ENCODE data around the gene PEX11B.
"Not testable (repeated sequence)": the region's sequence is repeated elsewhere in the genome, so short reads cannot be mapped to it uniquely, and the experiment has no call there.

The PEX11B gene

GRCh38 chr1:145922266-145922665, 3.7 kb upstream of the PEX11B start:
- Histone ChIP-seq H3K27me3 (ENCODE audit: insufficient read depth, insufficient read length) (peaks cover 12% of the 10 kb centered on the region), H3K9me3 (ENCODE audit: insufficient read depth, low read length) (no peaks in the 10 kb centered on the region), H3K36me3 (ENCODE audit: insufficient read depth, insufficient read length, low read length) (peaks cover 44% of the 10 kb centered on the region), H3K4me3 (ENCODE audit: insufficient read length, low read depth) (no peak overlapping the region), H3K9ac (ENCODE audit: insufficient read length, low read depth) (no peak overlapping the region), H3K4me1 (ENCODE audit: insufficient read depth, insufficient read length) (peaks cover 13% of the 10 kb centered on the region)
- TF ChIP-seq ZNF274 (IDR thresholded peaks at IDR 0.05; ENCODE audit: low read depth, low read length) (no peak), SUZ12 (IDR thresholded peaks at IDR 0.05; ENCODE audit: extremely low read depth, insufficient read depth, insufficient read length) (no peak), YY1 (IDR thresholded peaks at IDR 0.05; ENCODE audit: insufficient read depth, insufficient read length) (no peak)
- no peak for DNase-seq (ENCODE audit: low read depth, low spot score)

- H3K4me1 ChIP-seq (ENCODE audit: insufficient read depth, insufficient read length) = peaks cover 13% of the 10 kb centered on the region
- peaks cover 34% of the 10 kb centered on the region for H3K36me3 ChIP-seq (ENCODE audit: insufficient read depth, insufficient read length, low read length)
- H3K27me3 ChIP-seq (ENCODE audit: insufficient read depth, insufficient read length) = peaks cover 12% of the 10 kb centered on the region
- not testable (repeated sequence) for H3K9me3 ChIP-seq (ENCODE audit: insufficient read depth, low read length); DNase-seq (ENCODE audit: low read depth, low spot score); H3K4me3 ChIP-seq (ENCODE audit: insufficient read length, low read depth); H3K9ac ChIP-seq (ENCODE audit: insufficient read length, low read depth)
These were observed 1.8 kb upstream of the PEX11B start for GRCh38 chr1:145920297-145920696.

GRCh38 chr1:145918992-145919939, 749 bp upstream of the PEX11B start:
- peak overlapping the region; percentile 79 for H3K4me3 ChIP-seq (ENCODE audit: insufficient read length, low read depth)
- H3K4me1 ChIP-seq (ENCODE audit: insufficient read depth, insufficient read length) = peaks cover 13% of the 10 kb centered on the region
- TF ChIP-seq YY1 (IDR thresholded peaks at IDR 0.05; ENCODE audit: insufficient read depth, insufficient read length) = no peak
- no peak for TF ChIP-seq SUZ12 (IDR thresholded peaks at IDR 0.05; ENCODE audit: extremely low read depth, insufficient read depth, insufficient read length)
- TF ChIP-seq ZNF274 (IDR thresholded peaks at IDR 0.05; ENCODE audit: low read depth, low read length) = no peak
- no peak for DNase-seq (ENCODE audit: low read depth, low spot score)
- peak overlapping the region; percentile 85 for H3K9ac ChIP-seq (ENCODE audit: insufficient read length, low read depth)
- peaks cover 35% of the 10 kb centered on the region for H3K36me3 ChIP-seq (ENCODE audit: insufficient read depth, insufficient read length, low read length)
- peaks cover 12% of the 10 kb centered on the region for H3K27me3 ChIP-seq (ENCODE audit: insufficient read depth, insufficient read length)
- H3K9me3 ChIP-seq (ENCODE audit: insufficient read depth, low read length) = no peaks in the 10 kb centered on the region

GRCh38 chr1:145917595-145917994, 922 bp downstream of the PEX11B start:
- DNase-seq (ENCODE audit: low read depth, low spot score) = no peak
- TF ChIP-seq ZNF274 (IDR thresholded peaks at IDR 0.05; ENCODE audit: low read depth, low read length) (no peak), YY1 (IDR thresholded peaks at IDR 0.05; ENCODE audit: insufficient read depth, insufficient read length) (no peak), SUZ12 (IDR thresholded peaks at IDR 0.05; ENCODE audit: extremely low read depth, insufficient read depth, insufficient read length) (no peak)
- peaks cover 12% of the 10 kb centered on the region for H3K27me3 ChIP-seq (ENCODE audit: insufficient read depth, insufficient read length)
- H3K9ac ChIP-seq (ENCODE audit: insufficient read length, low read depth) = peak overlapping the region; percentile 85
- peaks cover 13% of the 10 kb centered on the region for H3K4me1 ChIP-seq (ENCODE audit: insufficient read depth, insufficient read length)
- H3K36me3 ChIP-seq (ENCODE audit: insufficient read depth, insufficient read length, low read length) = peaks cover 21% of the 10 kb centered on the region
- no peaks in the 10 kb centered on the region for H3K9me3 ChIP-seq (ENCODE audit: insufficient read depth, low read length)
- H3K4me3 ChIP-seq (ENCODE audit: insufficient read length, low read depth) = peak overlapping the region; percentile 79

GRCh38 chr1:145916745-145917144, 1.8 kb downstream of the PEX11B start:
- TF ChIP-seq SUZ12 (IDR thresholded peaks at IDR 0.05; ENCODE audit: extremely low read depth, insufficient read depth, insufficient read length) (no peak), YY1 (IDR thresholded peaks at IDR 0.05; ENCODE audit: insufficient read depth, insufficient read length) (no peak), ZNF274 (IDR thresholded peaks at IDR 0.05; ENCODE audit: low read depth, low read length) (no peak)
- DNase-seq (ENCODE audit: low read depth, low spot score) = no peak
- Histone ChIP-seq H3K9me3 (ENCODE audit: insufficient read depth, low read length) (no peaks in the 10 kb centered on the region), H3K9ac (ENCODE audit: insufficient read length, low read depth) (no peak overlapping the region), H3K27me3 (ENCODE audit: insufficient read depth, insufficient read length) (peaks cover 12% of the 10 kb centered on the region), H3K4me3 (ENCODE audit: insufficient read length, low read depth) (no peak overlapping the region), H3K4me1 (ENCODE audit: insufficient read depth, insufficient read length) (peaks cover 13% of the 10 kb centered on the region), H3K36me3 (ENCODE audit: insufficient read depth, insufficient read length, low read length) (peaks cover 20% of the 10 kb centered on the region)

- no peaks in the 10 kb centered on the region for H3K4me1 ChIP-seq (ENCODE audit: insufficient read depth, insufficient read length)
- no peaks in the 10 kb centered on the region for H3K27me3 ChIP-seq (ENCODE audit: insufficient read depth, insufficient read length)
- peaks cover 15% of the 10 kb centered on the region for H3K36me3 ChIP-seq (ENCODE audit: insufficient read depth, insufficient read length, low read length)
- no peaks in the 10 kb centered on the region for H3K9me3 ChIP-seq (ENCODE audit: insufficient read depth, low read length)
- H3K4me3 ChIP-seq (ENCODE audit: insufficient read length, low read depth) = no peak overlapping the region
- no peak for DNase-seq (ENCODE audit: low read depth, low spot score)
- H3K9ac ChIP-seq (ENCODE audit: insufficient read length, low read depth) = no peak overlapping the region
- TF ChIP-seq ZNF274 (IDR thresholded peaks at IDR 0.05; ENCODE audit: low read depth, low read length) = no peak
- no peak for TF ChIP-seq SUZ12 (IDR thresholded peaks at IDR 0.05; ENCODE audit: extremely low read depth, insufficient read depth, insufficient read length)
- TF ChIP-seq YY1 (IDR thresholded peaks at IDR 0.05; ENCODE audit: insufficient read depth, insufficient read length) = no peak
These were observed 6.3 kb downstream of the PEX11B start for GRCh38 chr1:145912128-145912641.

- Histone ChIP-seq H3K9ac (ENCODE audit: insufficient read length, low read depth) (no peak overlapping the region), H3K4me1 (ENCODE audit: insufficient read depth, insufficient read length) (no peaks in the 10 kb centered on the region), H3K36me3 (ENCODE audit: insufficient read depth, insufficient read length, low read length) (peaks cover 9% of the 10 kb centered on the region), H3K9me3 (ENCODE audit: insufficient read depth, low read length) (no peaks in the 10 kb centered on the region), H3K4me3 (ENCODE audit: insufficient read length, low read depth) (no peak overlapping the region), H3K27me3 (ENCODE audit: insufficient read depth, insufficient read length) (no peaks in the 10 kb centered on the region)
- TF ChIP-seq SUZ12 (IDR thresholded peaks at IDR 0.05; ENCODE audit: extremely low read depth, insufficient read depth, insufficient read length) (no peak), YY1 (IDR thresholded peaks at IDR 0.05; ENCODE audit: insufficient read depth, insufficient read length) (no peak), ZNF274 (IDR thresholded peaks at IDR 0.05; ENCODE audit: low read depth, low read length) (no peak)
- no peak for DNase-seq (ENCODE audit: low read depth, low spot score)
These were observed 9.9 kb downstream of the PEX11B start for GRCh38 chr1:145908653-145909052.

Measured in NT2/D1 (cell line).